ENCODE results near the gene HIPK1.

- TF ChIP-seq CTCF (IDR thresholded peaks at IDR 0.05) (no peak), POLR2AphosphoS5 (IDR thresholded peaks at IDR 0.05; ENCODE audit: low read depth, low read length) (no peak), REST (IDR thresholded peaks at IDR 0.05; ENCODE audit: insufficient read depth in 1 of 2, low read depth in 2 of 2, low read length in 1 of 2) (no peak), SIN3A (IDR thresholded peaks at IDR 0.05; ENCODE audit: borderline replicate concordance, insufficient read depth, low read depth, low read length) (no peak), TCF7L2 (IDR thresholded peaks at IDR 0.05; ENCODE audit: low read depth, low read length) (no peak)
These were observed 28.9 kb downstream of the HIPK1 start for GRCh38 chr1:113957984-113958383.

Data from Panc1 (cell line).